Measurements from ENCODE around the gene FAM3B. TPM values are rescaled to one million over a fixed set of nuclear protein-coding genes. Genes with fewer than 3 reads are reported as not detected.

The FAM3B gene
- total RNA-seq, 1 experiment from 2014 or later, result not detected

- DNase-seq (ENCODE audit: low read depth, low spot score) (no peak), ATAC-seq (no peak)
- Histone ChIP-seq H3K27me3 (ENCODE audit: control insufficient read depth, insufficient read depth, low read length) (no peaks in the 10 kb centered on the region), H3K27ac (ENCODE audit: low read length) (no peak overlapping the region), H3K4me3 (ENCODE audit: low read depth in 2 of 2, low read length in 2 of 2) (no peak overlapping the region), H3K36me3 (ENCODE audit: control insufficient read depth, insufficient read depth, low read length) (no peaks in the 10 kb centered on the region; the same call in none of the 2 replicates), H3K9me3 (ENCODE audit: control insufficient read depth, insufficient read depth, low read depth, low read length) (no peaks in the 10 kb centered on the region), H3K4me1 (ENCODE audit: control insufficient read depth, insufficient read depth, low read length) (no peaks in the 10 kb centered on the region)
- in situ Hi-C loops (cut with HindIII; ENCODE audit: low pct_unique_long_range_greater_than_20kb, low sequenced_read_pairs), result no loop called here
- ChIA-PET CTCF (no interaction called here), POLR2A (no interaction called here)
- TF ChIP-seq CTCF (IDR thresholded peaks at IDR 0.05) (no peak), SIN3A (IDR thresholded peaks at IDR 0.05; ENCODE audit: borderline replicate concordance, insufficient read depth, low read depth, low read length) (no peak)
- BruUV-seq (replicated peaks), result no TSS peak
- intact Hi-C loops (cut with micrococcal nuclease; ENCODE audit: unreplicated experiment), result no loop called here
These were observed 89.7 kb downstream of the FAM3B start for GRCh38 chr21:41406340-41406739.

Other genes starting within 250 kb of the FAM3B start
- 16.3 TPM for gene BACE2, start 148.6 kb upstream of the FAM3B start, total RNA-seq (2021; ENCODE audit: unreplicated experiment)
- 56.7 TPM for gene MX2, start 45.2 kb downstream of the FAM3B start, total RNA-seq (2021; ENCODE audit: unreplicated experiment)
- gene MX1, start 109.4 kb downstream of the FAM3B start, total RNA-seq (2021; ENCODE audit: unreplicated experiment), result 7.8 TPM
- 111 TPM for gene TMPRSS2, start 191.4 kb downstream of the FAM3B start, total RNA-seq (2021; ENCODE audit: unreplicated experiment)